Measurements from ENCODE around the gene PTPRN2. TPM values are rescaled to one million over a fixed set of nuclear protein-coding genes. Genes with fewer than 3 reads are reported as not detected.

The PTPRN2 gene
- total RNA-seq, 1 donor = 0.27 TPM

Small RNAs within 50 kb of the gene (small RNA-seq; reads per million reads assigned to genes)
- not detected for gene MIR153-2
- not detected for gene MIR5707
- gene MIR595 = not detected
- gene THAP5P1 = not detected

Other genes starting within 250 kb of the PTPRN2 start
- 6.7 TPM for gene NCAPG2, start 117.0 kb upstream of the PTPRN2 start, total RNA-seq
- 154 TPM for gene ESYT2, start 241.7 kb upstream of the PTPRN2 start, total RNA-seq